ENCODE data around the gene MAML1.
A peak's percentile ranks its signal among the peaks of the same experiment; 100 is the strongest.

The MAML1 gene

DNA sequence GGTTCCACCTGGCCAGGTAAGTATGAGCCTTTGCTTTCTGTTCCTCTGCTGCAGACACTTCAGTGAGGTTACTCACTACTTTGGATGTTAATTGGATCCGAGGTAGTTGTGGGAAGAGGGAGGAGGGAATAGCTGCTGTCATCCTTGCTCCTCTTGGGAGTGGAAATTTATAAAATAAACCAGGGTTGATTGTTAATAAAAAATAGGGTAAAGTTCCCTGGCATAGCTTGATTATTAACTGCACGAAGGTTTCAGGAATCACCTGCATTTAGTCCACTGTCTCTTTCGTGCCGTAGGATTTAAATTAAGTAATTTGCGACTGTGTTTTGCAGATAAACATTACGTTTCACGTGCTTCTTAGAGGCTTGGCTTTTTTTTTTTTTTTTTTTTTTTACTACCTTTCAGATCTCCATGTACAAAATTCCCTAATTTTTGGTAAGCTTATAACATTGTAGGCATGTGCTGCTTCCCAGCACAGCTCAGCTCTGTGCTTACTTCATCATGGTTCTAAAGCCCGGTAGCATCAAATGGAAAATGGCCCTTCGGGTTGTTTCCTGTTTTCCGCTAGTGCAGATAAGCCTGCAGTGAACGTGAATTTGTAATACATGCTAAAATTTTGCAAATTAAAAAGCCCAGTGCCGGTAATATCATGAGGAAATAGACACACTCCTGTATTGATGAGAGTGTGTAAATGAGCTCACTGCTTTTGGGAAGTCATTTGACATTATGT, 34.3 kb downstream of the MAML1 start:
- in situ Hi-C loops (cut with HindIII; ENCODE audit: low sequenced_read_pairs): no loop called here
- no peak for DNase-seq (ENCODE audit: low read depth, low spot score)
- peak overlapping the region; percentile 8 for H3K4me3 ChIP-seq (ENCODE audit: low read depth, low read length)
- TF ChIP-seq, protein P1, sequence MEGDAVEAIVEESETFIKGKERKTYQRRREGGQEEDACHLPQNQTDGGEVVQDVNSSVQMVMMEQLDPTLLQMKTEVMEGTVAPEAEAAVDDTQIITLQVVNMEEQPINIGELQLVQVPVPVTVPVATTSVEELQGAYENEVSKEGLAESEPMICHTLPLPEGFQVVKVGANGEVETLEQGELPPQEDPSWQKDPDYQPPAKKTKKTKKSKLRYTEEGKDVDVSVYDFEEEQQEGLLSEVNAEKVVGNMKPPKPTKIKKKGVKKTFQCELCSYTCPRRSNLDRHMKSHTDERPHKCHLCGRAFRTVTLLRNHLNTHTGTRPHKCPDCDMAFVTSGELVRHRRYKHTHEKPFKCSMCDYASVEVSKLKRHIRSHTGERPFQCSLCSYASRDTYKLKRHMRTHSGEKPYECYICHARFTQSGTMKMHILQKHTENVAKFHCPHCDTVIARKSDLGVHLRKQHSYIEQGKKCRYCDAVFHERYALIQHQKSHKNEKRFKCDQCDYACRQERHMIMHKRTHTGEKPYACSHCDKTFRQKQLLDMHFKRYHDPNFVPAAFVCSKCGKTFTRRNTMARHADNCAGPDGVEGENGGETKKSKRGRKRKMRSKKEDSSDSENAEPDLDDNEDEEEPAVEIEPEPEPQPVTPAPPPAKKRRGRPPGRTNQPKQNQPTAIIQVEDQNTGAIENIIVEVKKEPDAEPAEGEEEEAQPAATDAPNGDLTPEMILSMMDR (IDR thresholded peaks at IDR 0.05; ENCODE audit: low read depth, low read length): no peak

DNA sequence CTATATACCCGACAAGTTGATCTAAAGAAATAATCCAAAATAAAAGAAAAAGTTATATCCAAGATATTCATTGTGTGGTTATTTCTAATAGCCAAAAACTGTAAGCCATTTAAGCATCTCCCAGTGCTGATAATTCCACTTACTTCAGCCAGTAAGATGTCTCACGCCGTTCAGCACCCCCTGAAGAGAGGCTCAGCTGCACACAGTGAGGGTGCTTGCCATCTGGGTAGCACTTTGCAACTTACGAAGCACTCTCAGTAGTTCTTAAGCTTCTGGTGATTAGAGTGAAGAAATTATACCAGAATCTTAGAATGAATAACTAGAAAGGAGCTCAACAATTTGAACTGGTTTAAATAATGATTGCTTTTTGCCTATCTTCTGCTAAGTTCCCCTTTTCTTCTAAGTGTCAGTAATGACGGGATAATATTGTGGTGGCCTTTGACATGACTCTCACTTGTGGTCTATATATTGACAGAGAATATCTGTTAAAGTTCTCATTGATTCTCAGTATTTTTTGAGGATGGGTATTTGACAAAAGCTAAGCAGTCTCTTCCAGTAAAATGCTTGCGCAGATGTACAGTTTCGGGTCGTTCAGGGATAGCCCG, 35.0 kb downstream of the MAML1 start:
- in situ Hi-C loops (cut with HindIII; ENCODE audit: low sequenced_read_pairs): no loop called here
- no peak for DNase-seq (ENCODE audit: low read depth, low spot score)
- no peak overlapping the region for H3K4me3 ChIP-seq (ENCODE audit: low read depth, low read length)
- TF ChIP-seq, protein P1 (IDR thresholded peaks at IDR 0.05; ENCODE audit: low read depth, low read length): no peak

DNA sequence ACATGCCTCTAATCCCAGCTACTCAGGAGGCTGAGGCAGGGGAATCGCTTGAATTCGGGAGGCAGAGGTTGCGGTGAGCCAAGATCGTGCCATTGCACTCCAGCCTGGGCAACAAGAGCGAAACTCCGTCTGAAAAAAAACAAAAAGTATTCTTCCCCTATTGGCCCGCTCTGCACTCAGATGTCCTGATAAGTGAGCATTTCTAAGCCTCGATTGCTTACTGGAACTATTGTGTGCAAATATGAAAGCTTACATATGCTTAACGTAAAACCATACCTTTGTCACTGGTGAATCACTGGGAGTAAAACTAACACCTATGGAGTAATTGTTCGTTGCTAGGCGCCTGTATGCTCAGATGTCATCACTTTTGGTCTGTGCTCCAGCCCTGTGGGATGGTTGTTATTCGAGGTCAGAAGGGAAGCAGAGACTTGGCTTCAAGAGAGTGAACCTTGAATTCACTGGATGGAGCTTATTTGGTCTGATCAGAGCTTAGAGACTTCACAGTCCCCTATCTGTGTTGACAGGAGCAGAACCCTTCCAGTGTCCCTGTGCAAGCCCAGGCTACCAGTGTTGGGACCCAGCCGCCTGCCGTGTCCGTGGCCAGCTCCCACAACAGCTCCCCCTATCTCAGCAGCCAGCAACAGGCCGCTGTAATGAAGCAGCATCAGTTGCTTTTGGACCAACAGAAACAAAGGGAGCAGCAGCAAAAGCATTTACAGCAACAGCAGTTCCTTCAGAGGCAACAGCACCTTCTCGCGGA, 35.9 kb downstream of the MAML1 start:
- no peak for DNase-seq (ENCODE audit: low read depth, low spot score)
- TF ChIP-seq, protein P1 (IDR thresholded peaks at IDR 0.05; ENCODE audit: low read depth, low read length): peak; percentile 31
- in situ Hi-C loops (cut with HindIII; ENCODE audit: low sequenced_read_pairs): no loop called here
- H3K4me3 ChIP-seq (ENCODE audit: low read depth, low read length): no peak overlapping the region

DNA sequence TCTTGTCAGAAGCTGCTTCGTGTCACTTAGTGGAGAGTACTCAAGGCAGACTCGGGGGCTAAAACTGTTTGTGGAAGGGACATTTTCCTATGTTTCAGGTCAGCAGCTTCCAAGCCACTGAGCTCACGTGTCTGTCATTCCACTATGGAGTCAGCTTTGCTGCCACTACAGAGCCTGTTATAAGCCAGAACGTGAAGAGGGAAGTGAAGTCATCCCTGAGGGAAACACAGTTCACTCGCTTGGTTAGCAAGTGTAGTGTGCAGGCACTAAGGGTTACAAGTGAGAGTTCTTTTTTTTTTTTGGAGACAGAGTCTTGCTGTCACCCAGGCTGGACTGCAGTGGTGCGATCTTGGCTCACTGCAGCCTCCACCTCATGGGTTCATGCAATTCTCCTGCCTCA, 36.6 kb downstream of the MAML1 start:
- TF ChIP-seq, protein P1 (IDR thresholded peaks at IDR 0.05; ENCODE audit: low read depth, low read length): no peak
- no peak for DNase-seq (ENCODE audit: low read depth, low spot score)
- H3K4me3 ChIP-seq (ENCODE audit: low read depth, low read length): no peak overlapping the region
- in situ Hi-C loops (cut with HindIII; ENCODE audit: low sequenced_read_pairs): no loop called here

DNA sequence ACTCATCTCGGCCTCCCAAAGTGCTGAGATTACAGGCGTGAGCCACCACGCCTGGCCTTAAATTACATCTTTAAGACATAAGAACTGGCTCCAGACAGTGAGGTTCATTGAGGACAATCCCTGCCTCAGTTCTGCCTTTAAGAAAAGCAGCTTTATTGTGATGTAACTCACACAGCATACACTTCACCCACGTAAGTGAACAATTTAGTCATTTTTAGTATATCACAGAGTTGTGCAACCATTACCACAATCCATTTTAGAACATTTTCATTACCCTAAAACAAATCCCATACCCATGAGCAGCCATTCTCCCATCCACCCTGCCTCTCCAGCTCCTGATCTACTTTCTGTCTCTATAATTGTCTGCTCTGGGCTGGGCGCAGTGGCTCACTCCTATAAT, 37.2 kb downstream of the MAML1 start:
- no peak overlapping the region for H3K4me3 ChIP-seq (ENCODE audit: low read depth, low read length)
- no peak for DNase-seq (ENCODE audit: low read depth, low spot score)
- in situ Hi-C loops (cut with HindIII; ENCODE audit: low sequenced_read_pairs): no loop called here
- TF ChIP-seq, protein P1 (IDR thresholded peaks at IDR 0.05; ENCODE audit: low read depth, low read length): no peak

DNA sequence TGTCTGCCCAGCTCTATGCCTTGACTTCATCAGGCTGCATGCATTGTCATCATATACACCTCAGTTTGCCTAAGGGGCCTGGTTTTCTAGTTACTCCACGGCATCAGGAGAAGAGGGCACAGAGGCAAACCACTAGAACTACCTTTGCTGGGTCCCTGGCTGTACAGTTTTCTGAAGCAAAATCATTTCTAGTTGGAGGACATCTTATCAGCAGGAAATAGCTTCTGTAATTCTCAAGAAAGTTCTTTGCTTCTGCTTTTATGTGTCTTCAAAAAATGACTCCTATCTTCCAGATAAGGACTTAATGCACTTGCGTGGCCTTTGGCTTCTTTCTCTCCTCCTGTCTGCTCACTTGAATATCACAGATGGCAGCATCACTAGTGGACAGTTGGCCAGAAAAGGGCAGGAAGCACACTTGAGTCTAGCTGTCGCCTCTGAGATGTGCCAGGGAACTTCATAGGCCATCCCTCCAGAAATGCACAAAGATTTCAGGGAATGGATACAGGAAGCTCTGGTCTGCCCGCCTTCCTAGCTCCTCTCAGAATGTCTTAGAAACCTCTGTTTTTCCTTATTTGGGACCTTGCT, 38.8 kb downstream of the MAML1 start:
- in situ Hi-C loops (cut with HindIII; ENCODE audit: low sequenced_read_pairs): no loop called here
- no peak for DNase-seq (ENCODE audit: low read depth, low spot score)
- TF ChIP-seq, protein P1 (IDR thresholded peaks at IDR 0.05; ENCODE audit: low read depth, low read length): no peak
- H3K4me3 ChIP-seq (ENCODE audit: low read depth, low read length): no peak overlapping the region

Data from astrocyte of the spinal cord (primary cell).